Fibroblast of villous mesenchyme (primary cell): ENCODE measurements around the gene ANKRD28. TPM values are rescaled to one million over a fixed set of nuclear protein-coding genes. Genes with fewer than 3 reads are reported as not detected.

Experiments used
- DNase-seq: peaks from one replicate; pipeline ENCODE4 v3.0.0-alpha.2; 2010; ENCODE audit warnings: low read depth
- H3K4me3 ChIP-seq: 2 replicates; pipeline ENCODE4 v1.5.1; 2011; ENCODE audit warnings: low read depth, mild to moderate bottlenecking, low read length
- CTCF ChIP-seq: IDR thresholded peaks from 2 replicates; pipeline ENCODE4 v1.5.1; 2012; ENCODE audit warnings: low read depth, mild to moderate bottlenecking, low read length; ENCODE audit not compliant: insufficient read depth
- total RNA-seq: library from RNA; depleted of rRNA; stranded (reverse); fragments of >200 nt; gene quantifications from 2 replicates; pipeline ENCODE4 v1.2.3, GENCODE V29; 2012

Gene ANKRD28
- total RNA-seq, 1 donor: 372 TPM

- DNase-seq: no peak
- no peak for TF ChIP-seq CTCF
- no peak overlapping the region for H3K4me3 ChIP-seq
Observed at GRCh38 chr3:15676259-15676658, 121.5 kb downstream of the ANKRD28 start.

DNA sequence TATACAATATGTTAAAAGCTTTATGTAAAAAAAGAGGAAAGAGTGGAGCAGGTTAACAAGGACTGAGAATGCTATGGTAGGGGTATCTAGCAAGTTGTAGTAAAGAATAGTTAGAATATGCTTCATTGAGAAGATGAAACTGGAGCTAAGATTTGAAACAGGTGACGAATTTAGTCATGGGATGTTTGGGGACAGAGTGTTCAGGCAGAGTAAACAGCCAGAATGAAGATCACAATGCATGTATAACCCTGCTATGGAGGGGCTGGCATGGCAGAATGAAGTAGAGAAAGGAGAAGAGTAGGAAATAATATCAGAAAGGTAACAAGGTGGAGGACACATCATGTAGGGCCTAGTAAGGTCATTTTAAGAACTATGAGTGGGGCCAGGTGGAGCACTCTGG, 124.2 kb downstream of the ANKRD28 start:
- no peak for TF ChIP-seq CTCF
- DNase-seq: no peak
- H3K4me3 ChIP-seq: no peak overlapping the region

DNA sequence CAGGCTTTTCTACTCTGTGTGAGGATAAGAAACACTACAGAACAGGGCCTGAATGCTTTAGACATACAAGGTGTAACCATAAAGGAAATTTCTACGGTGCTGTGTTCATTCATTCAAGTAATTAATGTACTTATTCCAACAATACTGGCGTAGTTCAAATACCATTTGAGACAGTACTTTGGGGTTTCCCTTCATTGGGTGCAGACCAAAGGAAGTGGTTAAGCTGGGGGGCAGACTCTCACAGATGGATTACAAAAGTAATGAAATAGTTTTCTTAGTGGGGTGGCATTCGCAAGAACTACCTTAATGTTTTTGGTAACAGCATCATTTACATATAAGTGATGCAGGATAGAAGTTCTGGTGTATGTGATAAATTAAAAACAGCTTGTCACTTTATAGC, 130.3 kb downstream of the ANKRD28 start:
- no peak overlapping the region for H3K4me3 ChIP-seq
- no peak for DNase-seq
- no peak for TF ChIP-seq CTCF

GRCh38 chr3:15666277-15666676, 131.5 kb downstream of the ANKRD28 start:
- H3K4me3 ChIP-seq: no peak overlapping the region
- no peak for TF ChIP-seq CTCF
- no peak for DNase-seq

DNA sequence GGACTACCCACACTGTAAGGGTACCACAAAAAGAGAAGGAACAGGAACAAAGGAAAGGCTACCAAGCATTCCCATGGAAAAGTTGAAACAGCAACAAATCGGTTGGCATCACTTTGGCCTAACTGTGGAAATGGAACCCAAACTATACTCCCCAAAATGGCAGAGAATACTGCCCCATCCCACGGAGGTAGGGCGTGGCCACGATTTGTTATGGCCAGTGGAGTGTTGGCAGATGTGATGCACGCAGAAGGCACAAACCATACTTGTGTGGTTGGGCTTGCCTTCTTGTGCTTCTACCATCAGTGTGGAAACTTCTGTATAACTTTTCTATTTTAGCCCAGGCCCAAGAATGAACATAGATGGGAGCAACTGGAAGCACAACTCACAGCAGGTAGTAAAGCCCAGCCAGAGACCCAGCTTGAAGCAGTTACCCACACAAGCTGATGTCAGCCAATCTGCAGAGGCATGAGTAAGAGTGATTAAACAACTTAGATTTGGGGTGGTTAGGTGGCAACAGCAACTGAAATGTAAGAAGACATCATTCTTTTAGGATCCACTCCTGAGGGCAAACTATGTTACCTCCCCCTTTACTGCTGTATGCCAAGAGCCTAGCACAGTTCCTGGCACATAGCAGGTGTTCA, 132.1 kb downstream of the ANKRD28 start:
- no peak overlapping the region for H3K4me3 ChIP-seq
- DNase-seq: no peak

GRCh38 chr3:15664144-15664543, 133.6 kb downstream of the ANKRD28 start:
- DNase-seq: no peak
- no peak for TF ChIP-seq CTCF
- no peak overlapping the region for H3K4me3 ChIP-seq

More for the DNA sequence above, 132.1 kb downstream of the ANKRD28 start:
- no peak for TF ChIP-seq CTCF
